C1 segment of cervical spinal cord (tissue), 14 donors: Measurements from ENCODE around the gene CYP2J2.
"Not testable (repeated sequence)": the region's sequence is repeated elsewhere in the genome, so short reads cannot be mapped to it uniquely, and the experiment has no call there.

Experiments used
- DNase-seq, 14 donors: peaks; one replicate each; lab custom pipeline; 2025; lab: John Stamatoyannopoulos, UW

The CYP2J2 gene

DNA sequence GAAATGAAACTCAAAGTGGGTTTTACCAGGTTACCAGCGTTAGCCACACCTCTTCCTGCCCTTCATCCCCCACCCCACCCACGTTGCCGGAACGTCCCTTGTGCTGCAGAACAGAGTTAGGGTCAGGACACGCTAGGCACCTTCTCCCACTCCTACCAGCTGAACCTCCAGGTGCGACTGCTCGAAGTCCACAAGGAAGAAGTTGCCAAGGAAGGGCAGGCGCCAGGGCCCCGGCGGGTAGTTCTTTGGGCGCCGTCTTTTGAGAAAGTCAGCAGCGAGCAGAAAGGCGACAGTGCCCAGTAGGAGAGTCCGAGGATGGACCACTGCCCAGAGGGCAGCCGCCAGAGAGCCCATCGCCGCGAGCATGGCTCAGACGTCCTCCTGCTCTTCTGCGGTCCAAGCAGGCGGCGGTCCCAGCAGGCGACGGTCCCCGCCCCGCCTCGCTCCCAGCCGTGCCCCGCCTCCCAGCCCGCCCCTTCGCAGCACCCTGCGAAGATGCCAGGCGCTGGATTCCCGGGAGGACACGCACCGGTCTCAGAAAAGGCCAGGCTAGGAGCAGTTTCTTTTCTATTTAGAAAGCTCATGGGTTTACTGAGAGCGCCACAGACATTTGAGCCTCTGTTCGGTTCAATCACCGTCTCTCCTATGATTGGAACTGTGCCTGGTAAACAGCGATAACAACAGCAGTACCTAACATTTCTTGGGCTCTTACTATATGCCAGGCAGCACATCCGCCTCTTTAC, at the start of gene CYP2J2:
Gene CYP2J2 (minus strand): TSS at position 393 of the 743 bp plus-strand sequence. CDS start 27 bp downstream, at position 366.
- DNase-seq: peak in 13 of 14 donors; percentile 19 to 82 (median 59)

DNA sequence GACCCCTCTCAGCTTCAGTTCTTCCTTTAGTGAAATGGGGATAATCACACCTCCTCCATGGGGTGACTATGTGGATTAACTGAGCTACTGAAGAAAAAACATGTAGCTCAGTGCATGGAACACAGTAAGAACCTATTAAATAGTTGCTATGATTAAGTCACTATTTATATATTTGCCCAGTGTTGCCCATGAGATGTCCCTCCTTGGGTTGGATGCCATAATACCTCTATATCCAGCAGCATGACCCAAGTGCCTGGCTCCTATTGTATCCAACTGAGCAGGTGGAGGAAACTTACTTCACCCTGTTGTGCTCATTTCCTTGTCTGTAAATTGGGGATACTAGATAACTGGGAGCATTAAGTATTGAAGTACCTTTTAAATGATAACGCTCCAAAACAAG, 47.1 kb upstream of the CYP2J2 start:
- DNase-seq: no peak

DNA sequence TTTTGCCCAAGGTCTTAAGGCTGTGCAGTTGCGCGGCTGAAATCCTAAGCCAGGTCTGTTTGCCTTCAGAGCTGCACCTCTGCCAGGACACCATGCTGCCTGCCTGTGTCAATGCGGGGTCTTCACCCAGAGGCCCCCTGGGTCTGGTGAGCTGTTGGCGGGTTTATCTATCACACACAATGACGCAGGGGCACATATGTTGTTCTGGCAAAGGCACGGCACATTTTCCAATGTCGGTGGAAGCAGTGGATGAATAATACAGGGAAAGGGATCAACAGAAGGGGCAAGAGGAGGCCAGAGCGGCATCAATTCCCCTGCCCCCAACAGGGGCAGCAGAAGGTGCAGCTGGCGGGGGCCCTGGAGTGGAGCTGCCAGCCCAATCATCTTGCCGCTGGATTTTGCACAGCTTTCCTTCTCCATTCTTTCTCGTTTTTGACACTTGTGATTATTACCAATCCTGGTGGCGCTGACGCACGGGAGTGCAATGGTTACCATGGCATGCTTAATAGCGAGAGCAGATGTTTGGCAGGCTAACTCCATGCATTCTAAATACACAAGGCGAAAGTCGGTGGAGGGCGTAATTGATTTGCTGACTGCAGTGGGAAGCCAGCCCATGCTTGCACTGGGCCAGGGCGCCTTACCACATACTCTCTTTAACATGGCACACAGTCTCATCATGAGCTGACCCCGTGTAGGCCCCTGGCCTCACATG, 45.8 kb upstream of the CYP2J2 start:
- DNase-seq: peak in 3 of 14 donors; percentile 15 to 34 (median 22)

- peak in 12 of 14 donors; percentile 9 to 77 (median 63) for DNase-seq
Observed at GRCh38 chr1:59971464-59971911, 44.9 kb upstream of the CYP2J2 start.

DNA sequence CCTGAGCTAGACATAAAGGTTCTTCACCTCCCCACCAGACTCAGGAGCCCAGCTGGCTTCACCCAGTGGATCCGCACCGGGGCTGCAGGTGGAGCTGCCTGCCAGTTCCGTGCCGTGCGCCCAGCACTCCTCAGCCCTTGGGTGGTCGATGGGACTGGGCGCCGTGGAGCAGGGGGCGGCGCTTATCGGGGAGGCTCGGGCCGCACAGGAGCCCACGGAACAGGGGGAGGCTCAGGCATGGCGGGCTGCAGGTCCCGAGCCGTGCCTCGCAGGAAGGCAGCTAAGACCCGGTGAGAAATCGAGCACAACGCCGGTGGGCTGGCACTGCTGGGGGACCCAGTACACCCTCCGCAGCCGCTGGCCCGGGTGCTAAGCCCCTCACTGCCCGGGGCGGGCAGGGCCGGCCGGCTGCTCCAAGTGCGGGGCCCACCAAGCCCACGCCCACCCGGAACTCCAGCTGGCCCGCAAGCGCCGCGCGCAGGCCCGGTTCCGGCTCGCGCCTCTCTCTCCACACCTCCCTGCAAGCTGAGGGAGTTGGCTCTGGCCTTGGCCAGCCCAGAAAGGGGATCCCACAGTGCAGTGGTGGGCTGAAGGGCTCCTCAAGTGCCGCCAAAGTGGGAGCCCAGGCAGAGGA, 43.1 kb upstream of the CYP2J2 start:
- not testable (repeated sequence) for DNase-seq

GRCh38 chr1:59968746-59969145, 42.2 kb upstream of the CYP2J2 start:
- not testable (repeated sequence) for DNase-seq

DNA sequence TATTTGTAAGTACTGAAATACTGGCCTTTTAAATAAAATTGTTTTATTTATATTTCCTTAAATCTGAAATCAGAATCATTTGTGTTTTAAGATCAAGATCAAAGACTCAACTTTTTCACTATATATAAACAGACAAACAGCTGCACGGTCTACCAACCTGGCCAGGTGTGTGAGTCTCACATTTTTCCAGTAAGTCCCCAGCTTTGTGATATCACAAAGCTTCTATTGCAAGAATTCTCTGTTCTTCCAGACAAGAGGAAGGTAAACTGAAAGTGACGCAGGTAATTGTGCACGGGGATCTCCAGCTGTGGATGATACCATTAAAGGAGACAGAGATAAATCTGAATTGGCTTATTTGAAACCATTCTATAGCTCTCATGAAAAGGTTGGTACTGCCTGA, 41.2 kb upstream of the CYP2J2 start:
- no peak for DNase-seq

DNA sequence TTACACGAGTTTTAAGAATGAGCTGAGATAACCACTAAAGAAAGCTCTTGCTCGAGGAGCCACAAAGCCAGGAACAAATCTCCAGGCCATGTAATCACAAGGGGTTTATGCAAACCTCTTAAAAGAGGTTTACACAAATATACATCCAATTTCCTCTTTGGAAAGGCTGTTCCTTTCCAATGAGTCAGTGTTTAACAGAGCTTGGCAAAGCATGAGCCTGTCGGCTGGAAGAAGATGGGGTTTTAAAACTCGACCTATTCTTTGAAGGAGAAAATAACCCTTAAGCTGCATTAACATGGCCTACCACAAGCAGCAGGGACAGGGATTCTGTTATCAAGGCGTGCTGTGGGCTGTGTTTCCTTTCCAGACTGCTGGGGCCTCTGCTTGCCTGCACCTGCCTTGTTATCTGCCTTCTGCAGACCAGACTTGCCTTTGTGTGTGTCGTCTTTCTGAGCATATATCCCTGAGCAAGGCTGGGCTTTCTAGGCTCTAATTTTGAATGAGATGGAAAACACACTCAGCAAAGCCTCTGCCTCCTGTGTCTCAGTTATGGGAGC, 40.6 kb upstream of the CYP2J2 start:
- no peak for DNase-seq

- no peak for DNase-seq
Observed at GRCh38 chr1:59952065-59952464, 25.5 kb upstream of the CYP2J2 start.

- no peak for DNase-seq
Observed at GRCh38 chr1:59949648-59950047, 23.1 kb upstream of the CYP2J2 start.

- DNase-seq: no peak
Observed at GRCh38 chr1:59948990-59949389, 22.4 kb upstream of the CYP2J2 start.

DNA sequence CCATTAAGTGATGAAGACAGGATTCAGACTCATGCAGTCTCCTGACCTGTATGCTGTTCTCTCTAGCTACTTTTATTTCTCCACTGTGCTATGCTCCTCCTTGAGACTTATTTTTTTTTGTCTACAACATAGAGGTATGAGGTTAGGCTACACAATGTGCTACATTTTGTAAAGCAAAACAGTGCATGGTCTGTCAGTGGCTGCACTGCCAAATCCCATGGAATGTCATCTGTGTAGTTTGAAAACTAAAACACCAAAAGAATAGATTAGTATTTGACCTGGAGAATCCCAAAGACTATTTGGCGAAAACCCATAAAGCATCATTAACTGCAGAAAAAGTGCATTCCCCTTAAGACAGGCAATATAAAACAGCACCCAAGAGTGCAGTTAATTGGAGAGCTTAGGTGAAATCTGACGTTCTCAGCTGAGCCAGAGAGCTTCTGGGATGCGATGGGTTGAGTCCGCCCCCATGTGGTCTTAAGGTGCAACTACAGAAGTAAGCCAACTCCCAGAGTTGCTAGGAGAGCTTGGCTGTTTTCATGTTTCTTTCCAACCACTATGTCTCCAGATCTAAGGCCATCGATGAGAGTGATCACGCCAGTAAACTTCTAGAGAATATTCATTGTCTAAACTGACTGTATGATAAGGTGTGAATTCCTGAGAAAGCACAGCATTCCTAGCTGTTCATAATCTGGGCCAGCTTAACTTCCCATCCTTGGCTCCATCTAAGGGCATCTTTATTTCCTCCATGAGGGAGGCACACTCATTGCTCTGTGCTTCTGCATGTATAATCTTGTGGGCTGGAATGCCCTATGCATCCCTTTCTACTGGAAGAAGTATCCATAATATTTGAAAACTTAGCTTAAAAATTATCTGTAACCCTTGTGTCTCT, 20.7 kb upstream of the CYP2J2 start:
- DNase-seq: peak in 9 of 14 donors; percentile 10 to 46 (median 32)

DNA sequence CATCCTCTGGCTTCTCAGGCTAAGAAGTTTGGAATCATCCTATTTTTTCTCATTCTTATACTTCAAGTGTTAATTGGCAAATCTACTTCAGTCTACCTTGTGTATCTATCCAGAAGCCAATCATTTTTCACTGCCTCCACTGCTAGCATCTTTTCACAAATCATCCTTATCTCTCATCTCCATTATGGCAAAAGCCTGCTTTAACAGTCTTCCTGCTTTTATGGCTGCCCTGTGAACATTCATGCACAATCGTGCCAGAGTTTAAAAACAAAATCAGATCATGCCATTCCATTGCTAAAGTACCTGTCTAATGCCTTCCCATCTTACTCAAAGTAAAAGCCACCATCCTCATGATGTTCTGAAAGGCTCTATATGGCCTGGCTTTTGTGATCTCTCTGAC, 19.2 kb upstream of the CYP2J2 start:
- no peak for DNase-seq

GRCh38 chr1:59939393-59939792, 12.8 kb upstream of the CYP2J2 start:
- DNase-seq: no peak

- DNase-seq: no peak
Observed at GRCh38 chr1:59937636-59938210, 11.2 kb upstream of the CYP2J2 start.

DNA sequence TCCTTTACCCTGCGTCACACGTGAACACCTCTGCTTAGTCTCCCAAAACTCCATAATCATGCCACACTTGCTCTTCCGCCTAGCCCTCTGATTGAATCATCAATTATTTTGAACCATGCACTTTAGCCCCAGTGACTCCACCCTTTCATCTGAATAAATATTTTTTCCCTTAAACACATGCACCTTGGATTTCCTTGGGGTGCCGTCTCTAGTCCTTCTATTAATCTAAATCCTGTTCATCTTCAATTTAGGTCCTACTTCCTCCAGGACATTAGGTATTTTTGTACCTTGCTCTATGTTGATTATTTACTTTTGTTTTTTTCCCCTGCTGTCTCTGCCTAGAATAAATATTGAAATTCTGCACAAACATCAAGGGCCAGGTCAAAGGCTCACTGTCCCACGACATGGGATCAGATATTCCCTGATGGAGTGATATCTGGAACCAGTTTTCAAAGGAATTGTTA, 9.8 kb upstream of the CYP2J2 start:
- DNase-seq: no peak

DNA sequence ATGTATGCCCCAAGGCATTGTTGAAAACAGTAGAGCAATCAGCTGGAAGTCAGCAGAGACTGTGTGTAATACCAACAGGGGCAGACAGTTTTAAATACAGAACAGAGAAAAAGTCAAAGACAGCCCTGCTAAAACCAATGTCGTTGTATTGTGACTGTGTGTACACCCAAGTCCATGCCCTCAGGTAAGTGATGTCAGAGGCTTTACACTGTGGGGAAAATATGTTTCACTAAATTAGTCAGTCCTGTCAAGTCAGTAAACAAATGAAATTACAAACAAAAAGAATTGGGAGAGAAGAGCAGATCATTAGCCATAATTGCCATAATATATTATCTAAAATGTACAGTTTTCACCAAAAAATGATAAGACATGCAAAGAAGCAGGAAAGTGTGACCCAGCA, 2.4 kb upstream of the CYP2J2 start:
- DNase-seq: no peak

DNA sequence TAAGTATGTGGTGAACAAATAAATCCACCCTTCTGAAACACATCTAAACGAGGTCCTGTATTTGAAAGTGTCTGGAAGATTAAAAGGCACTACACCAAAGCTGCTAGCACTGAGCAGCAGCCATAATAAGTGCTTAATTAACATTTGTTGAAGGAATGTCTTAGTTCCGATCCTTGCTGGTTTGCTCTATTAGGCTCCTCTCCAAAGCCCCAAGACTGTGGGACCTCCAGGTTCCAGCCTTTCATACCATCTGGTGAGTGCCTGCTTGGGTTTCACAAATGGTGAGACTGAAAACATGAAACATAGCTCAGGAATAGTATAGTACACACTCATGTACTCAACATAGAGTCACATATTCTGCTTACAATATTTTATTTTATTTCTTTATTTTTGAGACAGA, 640 bp upstream of the CYP2J2 start:
- no peak for DNase-seq

DNA sequence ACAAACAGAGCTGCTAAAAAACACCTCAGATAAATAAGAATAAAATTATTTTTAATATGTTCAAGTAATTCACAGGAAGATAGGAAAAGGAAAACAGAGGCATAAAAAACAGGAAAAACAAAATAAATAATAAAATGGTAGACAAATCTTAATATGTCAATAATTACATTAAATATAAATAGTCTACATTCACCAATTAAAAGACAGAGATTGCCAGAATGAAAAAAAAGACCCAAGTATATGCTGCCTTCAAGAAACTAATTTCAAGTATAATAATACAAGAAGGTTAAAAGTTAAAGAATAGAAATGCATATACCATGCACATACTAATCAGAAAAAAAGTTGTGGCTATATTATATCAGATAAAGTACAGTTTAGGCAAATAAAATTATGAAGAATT, 1.9 kb downstream of the CYP2J2 start:
- no peak for DNase-seq

GRCh38 chr1:59921258-59921899, 5.2 kb downstream of the CYP2J2 start:
- DNase-seq: not testable (repeated sequence)
